ENCODE results near the gene GPR137.

Gene GPR137

DNA sequence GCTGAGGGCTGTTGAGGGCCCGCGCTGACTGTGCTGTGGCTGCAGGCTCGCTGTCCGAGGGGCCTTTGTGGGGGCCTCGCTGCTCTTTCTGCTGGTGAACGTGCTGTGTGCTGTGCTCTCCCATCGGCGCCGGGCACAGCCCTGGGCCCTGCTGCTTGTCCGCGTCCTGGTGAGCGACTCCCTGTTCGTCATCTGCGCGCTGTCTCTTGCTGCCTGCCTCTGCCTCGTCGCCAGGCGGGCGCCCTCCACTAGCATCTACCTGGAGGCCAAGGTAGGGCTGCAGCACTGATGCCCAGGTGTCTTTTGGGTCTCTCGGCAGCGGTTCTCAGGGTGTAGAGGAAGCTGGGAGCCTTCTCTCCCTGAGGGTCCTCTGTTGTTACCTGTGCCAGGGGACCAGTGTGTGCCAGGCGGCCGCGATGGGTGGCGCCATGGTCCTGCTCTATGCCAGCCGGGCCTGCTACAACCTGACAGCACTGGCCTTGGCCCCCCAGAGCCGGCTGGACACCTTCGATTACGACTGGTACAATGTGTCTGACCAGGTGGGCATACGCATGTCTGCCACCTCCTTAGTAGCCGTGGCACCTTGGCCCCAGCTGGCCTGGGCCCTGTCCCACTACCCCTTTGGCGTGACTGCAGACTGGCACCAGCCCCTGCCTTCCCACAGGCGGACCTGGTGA is 2.2 kb downstream of the GPR137 start:
- DNase-seq (ENCODE audit: low read depth in 2 of 2), result no peak

DNA sequence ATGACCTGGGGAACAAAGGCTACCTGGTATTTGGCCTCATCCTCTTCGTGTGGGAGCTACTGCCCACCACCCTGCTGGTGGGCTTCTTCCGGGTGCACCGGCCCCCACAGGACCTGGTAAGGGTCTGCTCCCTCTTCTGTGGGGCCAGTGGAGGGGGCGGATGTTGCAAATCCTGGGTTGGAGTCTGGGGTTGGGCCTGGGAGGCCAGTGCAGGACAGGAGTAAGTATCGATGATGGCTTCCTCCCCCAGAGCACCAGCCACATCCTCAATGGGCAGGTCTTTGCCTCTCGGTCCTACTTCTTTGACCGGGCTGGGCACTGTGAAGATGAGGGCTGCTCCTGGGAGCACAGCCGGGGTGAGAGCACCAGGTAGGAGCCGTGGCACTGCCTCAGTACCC is 2.7 kb downstream of the GPR137 start:
- no peak for DNase-seq (ENCODE audit: low read depth in 2 of 2)

DNA sequence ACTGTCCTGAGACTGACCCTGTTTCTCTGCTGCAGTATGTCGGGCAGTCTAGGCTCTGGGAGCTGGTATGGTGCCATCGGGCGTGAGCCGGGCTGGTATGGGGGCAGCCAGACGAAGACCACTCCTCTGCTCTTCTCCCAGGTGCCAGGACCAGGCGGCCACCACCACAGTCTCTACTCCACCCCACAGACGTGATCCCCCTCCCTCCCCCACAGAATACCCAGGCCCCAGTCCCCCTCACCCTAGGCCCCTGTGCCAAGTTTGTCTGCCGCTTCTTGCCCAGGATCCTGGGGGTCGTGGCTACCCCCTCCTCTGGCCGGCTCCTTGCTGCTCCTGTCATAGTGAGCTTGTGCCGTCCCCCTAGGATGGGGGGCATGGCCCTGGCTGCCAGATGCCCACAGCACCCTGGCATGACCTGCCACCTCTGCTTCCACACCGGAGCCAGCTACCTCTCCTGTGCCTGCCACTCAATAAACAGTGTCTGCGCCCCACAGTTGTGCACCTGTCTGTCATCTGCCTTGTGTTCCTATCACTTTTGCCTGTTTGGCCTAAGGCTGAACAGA is 3.4 kb downstream of the GPR137 start:
- DNase-seq (ENCODE audit: low read depth in 2 of 2), result no peak

DNA sequence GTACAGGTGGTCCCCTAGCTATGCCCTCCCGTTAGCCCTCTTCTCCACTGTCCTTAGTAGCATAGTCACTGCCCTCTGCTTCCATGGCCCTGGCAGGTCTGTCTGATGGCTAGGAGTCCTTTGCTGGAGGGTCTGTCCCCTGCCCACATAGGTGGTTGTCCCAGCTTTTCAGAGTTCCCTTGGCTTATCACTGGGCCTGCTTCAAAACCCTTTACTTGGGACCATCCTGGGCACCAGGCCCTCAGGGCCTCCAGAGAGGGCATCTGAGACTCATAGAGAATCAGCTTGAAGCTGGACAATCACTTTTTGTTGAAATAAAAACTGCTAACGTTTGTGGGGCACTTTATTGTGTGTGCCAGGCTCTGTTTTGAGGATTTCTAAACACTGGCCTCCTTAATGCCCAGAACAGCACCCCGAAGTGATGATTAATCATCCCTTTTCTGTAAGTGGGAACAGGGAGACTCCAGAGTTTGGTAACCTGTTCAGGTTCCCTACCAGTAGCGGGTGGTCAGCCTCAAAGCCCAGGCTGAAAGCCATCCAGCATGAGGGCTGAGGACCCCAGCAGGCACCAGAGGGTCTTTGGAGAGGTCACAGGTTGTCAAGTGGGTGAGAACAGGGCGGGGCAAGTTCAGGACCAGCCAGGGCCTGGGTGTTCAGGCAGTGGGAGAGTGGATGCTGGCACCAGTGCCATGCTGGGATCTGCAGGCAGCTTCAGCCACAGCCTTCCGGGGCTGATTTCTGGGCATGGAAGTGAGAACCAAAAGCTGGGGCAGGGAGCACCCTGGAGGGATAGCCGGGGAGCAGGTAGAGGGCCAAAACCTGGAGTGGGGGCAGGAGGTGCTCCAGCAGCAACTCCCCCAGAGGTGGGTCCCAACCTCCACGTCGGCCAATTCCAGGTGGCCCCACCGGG is 5.0 kb downstream of the GPR137 start:
- DNase-seq (ENCODE audit: low read depth in 2 of 2), result no peak

DNA sequence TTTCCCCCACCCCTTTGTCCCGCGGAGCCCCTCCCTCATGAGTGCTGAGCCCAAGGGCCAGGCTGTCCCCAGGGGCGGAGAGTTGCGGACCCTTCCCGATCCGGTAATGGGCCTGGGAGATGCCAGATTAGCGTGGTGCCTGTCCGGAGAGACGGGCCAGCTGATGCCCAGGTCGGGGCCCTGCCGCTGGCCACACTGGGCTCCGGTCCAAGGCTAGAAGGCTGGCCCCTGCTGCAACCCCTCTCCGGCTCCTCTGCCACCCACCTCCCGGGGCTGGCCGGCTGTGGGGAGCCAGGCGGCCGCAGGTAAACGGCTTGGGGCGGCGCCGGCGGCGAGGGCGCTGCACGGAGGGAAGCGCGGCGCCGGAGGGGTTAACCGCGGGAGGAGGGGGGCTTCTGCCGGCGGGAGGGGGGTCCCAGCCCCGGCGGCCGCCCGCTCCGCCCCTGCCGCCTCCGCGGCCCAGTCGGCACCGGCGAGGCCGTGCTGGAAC is 5.7 kb downstream of the GPR137 start, which contains the start of gene KCNK4:
Gene KCNK4, plus strand, starts transcription at position 41 of the 490 bp plus-strand sequence. CDS start 1,717 bp downstream, outside the sequence.
- DNase-seq (ENCODE audit: low read depth in 2 of 2), result no peak

DNA sequence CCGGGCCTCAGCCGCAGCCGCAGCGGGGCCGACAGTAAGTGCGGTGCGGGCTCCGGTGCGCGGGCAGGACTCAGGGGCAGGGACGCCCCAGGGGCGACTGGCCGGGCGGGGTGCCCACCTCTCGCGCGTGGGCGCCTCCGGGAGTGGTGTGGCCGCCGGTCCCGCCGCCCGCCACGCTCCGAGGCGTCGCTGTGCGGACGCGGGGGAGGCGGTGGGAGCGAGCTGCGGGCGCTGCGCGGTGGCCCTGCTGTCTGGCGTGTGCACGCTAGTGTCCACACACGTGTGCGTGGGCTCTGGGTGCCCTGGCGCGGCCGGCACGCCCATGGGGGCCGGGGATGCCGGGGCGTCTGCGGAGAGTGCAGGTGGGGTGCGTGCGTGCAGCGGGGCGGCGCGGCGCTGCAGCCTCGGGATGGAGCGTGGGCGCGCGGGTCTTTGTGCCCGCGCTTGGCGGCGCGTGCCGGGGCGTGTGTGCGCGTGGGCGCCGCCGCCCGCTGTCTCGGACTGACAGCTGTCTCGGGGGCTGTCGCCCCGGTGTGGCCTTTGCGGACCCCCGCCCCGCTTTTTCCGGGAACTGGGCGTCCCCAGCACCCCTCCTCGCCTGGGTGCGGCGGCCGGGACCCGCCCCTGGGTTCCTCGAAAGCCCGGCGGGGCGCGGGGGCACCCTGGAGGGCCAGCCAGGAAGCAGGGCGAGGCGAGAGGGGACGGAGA is 6.3 kb downstream of the GPR137 start:
- no peak for DNase-seq (ENCODE audit: low read depth in 2 of 2)

DNA sequence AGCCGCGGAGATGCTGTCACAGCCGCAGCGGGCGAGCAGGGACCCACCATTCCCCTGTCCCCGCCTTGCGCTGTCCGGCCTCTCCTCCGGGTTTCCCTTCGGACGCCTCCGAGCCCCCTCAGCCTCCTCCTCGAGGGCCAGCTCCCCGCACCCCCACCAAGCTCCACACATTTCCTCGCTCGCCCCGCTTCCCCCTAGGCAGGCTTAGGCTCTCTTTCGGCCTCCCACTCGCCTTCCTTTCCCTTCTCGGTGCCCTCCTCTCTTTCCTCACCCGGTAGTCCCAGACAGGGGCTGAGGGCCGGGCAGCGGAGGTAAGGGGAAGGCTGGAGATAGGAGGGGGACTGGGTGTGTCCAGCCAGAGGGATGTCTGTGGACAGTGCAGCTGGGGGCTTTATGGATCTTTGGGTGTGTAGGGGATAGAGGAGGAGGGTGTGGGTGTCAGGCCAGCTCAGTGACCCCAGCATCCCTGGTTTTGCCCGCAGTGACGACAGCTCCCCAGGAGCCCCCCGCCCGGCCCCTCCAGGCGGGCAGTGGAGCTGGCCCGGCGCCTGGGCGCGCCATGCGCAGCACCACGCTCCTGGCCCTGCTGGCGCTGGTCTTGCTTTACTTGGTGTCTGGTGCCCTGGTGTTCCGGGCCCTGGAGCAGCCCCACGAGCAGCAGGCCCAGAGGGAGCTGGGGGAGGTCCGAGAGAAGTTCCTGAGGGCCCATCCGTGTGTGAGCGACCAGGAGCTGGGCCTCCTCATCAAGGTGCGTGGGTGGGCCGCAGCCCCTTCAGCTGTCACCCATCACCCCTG is 7.0 kb downstream of the GPR137 start:
- DNase-seq (ENCODE audit: low read depth in 2 of 2), result no peak

DNA sequence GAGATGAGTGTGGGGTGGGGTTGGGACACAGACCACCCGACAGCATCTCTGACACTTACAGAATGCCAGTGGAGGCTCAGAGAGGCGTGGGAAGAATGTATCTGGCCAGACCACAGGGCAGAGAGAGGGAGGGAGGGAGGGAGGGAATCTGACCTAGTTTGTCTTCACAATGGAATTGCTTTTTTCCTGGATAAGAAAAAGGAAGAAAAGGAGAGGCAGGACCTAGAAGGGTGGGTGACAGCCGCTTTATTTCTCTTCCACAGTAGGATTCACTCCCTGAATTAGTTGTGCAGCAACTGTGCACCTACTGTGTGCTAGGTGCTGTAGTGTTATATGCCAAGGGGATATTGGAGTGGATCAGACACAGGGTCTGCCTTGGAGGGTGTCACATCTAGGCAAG is 9.1 kb downstream of the GPR137 start:
- no peak for DNase-seq (ENCODE audit: low read depth in 2 of 2)

DNA sequence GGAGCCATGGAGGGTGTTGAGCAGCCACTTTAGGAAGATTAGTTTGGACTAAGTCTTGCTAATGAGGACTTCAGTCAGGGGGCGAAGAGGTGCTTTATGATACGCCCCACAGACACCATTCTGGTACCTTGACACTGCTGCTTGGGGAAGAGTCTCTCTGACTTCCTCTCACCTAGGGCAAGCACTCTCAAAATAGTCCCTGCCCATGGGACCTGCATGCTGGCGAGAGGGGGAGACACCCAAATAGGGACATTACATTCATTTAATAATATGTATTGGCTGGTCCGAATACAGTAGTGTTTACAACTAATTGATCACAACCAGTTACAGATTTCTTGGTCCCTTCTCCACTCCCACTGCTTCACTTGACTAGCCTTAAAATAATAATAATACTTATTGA is 10.1 kb downstream of the GPR137 start:
- no peak for DNase-seq (ENCODE audit: low read depth in 2 of 2)

DNA sequence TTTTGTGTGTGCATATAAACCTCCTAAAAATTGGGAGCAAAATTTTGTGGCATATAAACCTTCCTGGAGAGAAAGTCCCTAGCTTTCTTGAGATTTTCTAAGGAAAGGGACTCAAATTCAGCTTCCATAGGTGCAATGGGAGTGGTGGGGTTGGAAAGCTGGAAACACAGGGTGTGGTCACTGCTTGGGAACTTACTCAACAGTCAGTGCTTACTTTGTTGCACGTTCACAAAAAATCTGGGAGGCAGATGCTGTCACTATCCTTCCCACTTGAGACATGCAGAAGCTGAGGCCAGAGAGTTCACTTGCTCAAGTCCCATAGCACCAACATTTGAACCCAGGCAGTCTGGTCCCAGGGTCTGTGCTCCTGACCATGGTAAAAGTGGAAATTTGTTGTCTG is 10.6 kb downstream of the GPR137 start:
- DNase-seq (ENCODE audit: low read depth in 2 of 2), result no peak

DNA sequence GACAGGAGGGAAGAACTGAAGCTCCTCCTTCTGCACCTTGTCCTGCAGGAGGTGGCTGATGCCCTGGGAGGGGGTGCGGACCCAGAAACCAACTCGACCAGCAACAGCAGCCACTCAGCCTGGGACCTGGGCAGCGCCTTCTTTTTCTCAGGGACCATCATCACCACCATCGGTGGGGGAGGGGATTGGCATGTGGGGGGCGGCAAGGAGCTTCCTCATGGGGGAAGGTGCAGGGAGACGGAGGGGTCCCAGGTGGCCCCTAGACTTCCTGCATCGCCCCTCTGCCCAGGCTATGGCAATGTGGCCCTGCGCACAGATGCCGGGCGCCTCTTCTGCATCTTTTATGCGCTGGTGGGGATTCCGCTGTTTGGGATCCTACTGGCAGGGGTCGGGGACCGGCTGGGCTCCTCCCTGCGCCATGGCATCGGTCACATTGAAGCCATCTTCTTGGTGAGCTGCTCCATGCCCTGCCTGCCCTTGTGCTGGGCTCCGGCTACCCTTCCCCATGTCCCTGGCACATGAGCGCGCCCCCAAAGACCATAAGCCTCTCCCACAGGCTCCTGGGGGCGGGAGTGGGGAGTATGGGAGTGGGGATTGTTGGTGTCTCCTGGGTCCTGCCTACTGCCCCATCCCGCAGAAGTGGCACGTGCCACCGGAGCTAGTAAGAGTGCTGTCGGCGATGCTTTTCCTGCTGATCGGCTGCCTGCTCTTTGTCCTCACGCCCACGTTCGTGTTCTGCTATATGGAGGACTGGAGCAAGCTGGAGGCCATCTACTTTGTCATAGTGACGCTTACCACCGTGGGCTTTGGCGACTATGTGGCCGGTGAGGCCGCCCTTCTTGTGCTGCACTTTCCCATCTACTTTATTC is 11.4 kb downstream of the GPR137 start:
- no peak for DNase-seq (ENCODE audit: low read depth in 2 of 2)

DNA sequence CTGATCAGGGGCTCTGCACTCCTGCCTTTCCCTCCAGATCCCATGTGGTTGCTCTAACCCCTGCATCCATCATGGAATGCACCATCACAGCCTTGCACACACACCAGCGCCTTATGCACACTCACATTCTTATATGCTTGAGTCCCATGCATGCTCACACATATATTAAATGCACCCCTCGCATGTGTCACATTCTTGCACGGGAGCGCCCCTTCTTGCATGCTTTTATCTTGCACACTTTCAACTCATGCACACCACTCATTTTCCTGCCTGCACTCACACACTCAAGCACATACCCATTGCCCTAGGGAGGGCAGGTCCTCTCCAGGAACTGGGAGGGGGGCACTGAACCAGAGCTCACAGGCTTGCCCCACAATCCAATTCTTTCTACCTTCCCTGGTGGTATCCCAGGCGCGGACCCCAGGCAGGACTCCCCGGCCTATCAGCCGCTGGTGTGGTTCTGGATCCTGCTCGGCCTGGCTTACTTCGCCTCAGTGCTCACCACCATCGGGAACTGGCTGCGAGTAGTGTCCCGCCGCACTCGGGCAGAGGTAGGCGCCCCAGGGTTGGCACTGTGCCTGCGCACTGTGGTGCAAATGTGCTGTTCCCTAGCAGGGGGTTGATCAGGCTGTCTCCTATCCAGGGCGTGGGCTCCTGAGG is 12.2 kb downstream of the GPR137 start:
- DNase-seq (ENCODE audit: low read depth in 2 of 2), result no peak

DNA sequence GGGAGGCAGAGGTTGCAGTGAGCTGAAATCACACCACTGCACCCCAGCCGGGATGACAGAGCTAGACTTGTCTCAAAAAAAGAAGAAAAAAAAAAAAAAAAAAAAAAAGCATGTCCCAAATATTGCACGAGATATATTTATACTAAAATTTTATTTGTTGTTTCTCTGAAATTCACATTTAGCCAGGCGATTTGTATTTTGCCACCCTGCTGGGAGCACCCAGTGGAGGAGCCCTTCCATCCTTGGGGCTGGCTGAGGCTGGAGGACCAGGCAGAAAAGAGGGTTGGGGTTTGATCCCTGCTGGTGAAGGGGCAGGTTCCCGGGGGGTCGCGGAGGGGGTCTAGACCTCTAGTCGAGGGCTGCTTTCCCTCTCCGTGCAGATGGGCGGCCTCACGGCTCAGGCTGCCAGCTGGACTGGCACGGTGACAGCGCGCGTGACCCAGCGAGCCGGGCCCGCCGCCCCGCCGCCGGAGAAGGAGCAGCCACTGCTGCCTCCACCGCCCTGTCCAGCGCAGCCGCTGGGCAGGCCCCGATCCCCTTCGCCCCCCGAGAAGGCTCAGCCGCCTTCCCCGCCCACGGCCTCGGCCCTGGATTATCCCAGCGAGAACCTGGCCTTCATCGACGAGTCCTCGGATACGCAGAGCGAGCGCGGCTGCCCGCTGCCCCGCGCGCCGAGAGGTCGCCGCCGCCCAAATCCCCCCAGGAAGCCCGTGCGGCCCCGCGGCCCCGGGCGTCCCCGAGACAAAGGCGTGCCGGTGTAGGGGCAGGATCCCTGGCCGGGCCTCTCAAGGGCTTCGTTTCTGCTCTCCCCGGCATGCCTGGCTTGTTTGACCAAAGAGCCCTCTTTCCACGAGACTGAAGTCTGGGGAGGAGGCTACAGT is 13.6 kb downstream of the GPR137 start:
- DNase-seq (ENCODE audit: low read depth in 2 of 2), result no peak

DNA sequence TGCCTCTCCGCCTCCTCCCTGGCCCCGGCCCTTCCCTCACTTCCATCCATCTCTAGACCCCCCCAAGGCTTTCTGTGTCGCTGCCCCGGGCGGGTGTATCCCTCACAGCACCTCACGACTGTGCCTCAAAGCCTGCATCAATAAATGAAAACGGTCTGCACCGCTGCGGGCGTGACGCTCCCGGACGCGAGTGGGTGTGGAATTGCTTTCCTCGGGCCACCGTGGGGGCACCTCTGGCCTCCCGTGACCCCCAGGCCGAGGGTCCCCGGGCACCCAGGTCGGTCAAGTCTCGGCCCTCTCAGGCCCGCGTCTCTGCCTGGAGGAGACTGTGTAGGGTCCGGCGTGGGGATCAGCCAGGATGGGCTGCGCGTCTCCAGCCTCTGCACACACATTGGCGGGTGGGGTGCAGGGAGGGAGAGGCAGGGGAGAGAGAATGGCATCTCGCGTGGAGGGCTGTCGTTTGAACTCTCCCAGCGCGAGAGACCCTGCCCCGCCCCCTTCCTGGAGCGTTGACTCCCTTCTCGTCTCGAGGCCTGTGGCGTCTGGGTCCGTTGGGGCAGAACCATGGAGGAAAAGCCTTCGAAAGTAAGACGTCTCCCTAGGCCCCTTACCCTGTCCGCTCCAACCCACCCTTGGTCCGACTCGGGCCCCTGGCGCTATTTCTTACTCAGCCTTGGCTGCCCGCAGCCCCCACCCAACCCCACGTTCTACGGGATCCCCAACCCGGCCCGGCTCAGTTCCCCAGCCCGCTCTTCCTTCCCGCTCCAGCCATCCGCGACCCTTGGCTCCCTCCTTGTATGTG is 14.4 kb downstream of the GPR137 start, which contains the start of gene CATSPERZ:
Gene CATSPERZ, plus strand, starts transcription at position 512 of the 802 bp plus-strand sequence. Its CDS starts 53 bp downstream, at position 565.
- no peak for DNase-seq (ENCODE audit: low read depth in 2 of 2)

DNA sequence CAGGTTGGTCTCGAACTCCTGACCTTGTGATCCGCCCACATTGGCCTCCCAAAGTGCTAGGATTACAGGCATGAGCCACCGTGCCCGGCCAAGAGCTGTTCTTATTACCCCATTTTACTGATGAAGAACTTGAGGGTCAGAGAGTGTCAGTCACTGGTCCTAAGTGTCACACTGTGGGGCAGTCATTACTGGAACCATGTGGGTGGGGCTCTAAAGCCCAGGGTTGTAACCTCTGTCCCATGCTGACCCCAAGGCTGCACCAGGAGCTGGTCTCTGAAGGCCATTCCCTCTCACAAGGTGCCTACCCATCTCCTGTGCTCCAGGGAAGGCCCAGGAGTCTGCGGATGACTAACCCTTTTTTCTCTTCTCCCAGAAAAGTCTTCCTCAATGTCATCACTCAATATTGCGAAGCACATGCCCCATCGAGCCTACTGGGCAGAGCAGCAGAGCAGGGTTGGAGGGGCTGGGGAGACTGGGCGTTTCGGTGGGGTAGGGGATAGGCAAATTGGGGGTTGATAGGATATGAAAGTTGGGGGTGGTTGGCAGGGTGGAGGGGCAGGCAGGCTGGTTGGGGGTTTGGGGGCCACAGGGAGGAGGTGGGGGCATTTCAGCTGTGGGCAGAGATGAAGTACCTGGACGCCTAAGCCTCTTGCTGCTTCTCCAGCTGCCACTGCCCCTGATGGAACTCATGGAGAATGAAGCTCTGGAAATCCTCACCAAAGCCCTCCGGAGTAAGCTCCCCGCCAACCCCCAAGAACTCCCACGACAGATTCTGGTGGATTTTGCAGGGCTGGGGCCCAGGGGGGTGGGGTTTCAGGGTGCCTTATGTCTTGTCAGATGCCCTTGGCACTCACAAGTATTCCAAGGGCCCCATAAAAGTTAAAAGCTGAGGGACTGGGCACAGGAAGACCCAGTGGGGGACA is 17.7 kb downstream of the GPR137 start:
- no peak for DNase-seq (ENCODE audit: low read depth in 2 of 2)

DNA sequence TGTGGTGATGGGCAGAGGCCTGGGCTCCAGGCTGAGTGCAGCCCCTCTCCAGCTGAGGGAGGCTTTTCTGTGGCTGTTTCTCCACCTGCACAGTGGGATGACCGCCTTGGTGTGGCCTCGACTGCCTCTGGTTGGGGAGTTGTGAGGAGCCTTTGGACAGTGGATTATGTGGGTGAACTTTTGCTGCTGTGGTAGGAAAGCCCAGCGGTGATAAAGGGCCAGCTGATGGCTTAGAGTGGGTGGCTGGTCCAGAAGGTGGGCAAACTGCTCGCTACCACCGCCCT is 18.3 kb downstream of the GPR137 start:
- no peak for DNase-seq (ENCODE audit: low read depth in 2 of 2)
